K562 treated with DMSO at 1 percent for 24 hours (cell line): ENCODE measurements around the gene USP17L5. TPM values are rescaled to one million over a fixed set of nuclear protein-coding genes. Genes with fewer than 3 reads are reported as not detected.

Source experiments
- total RNA-seq: library from RNA; unstranded; fragments of 300-600 nt; gene quantifications from 2 replicates; pipeline ENCODE4 v1.2.3, GENCODE V29; 2022; ENCODE audit warnings: low read depth; ENCODE audit not compliant: insufficient read depth

Gene USP17L5, protein sequence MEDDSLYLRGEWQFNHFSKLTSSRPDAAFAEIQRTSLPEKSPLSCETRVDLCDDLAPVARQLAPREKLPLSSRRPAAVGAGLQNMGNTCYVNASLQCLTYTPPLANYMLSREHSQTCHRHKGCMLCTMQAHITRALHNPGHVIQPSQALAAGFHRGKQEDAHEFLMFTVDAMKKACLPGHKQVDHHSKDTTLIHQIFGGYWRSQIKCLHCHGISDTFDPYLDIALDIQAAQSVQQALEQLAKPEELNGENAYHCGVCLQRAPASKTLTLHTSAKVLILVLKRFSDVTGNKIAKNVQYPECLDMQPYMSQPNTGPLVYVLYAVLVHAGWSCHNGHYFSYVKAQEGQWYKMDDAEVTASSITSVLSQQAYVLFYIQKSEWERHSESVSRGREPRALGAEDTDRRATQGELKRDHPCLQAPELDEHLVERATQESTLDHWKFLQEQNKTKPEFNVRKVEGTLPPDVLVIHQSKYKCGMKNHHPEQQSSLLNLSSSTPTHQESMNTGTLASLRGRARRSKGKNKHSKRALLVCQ
- total RNA-seq, result not detected in 2 replicates

DNA sequence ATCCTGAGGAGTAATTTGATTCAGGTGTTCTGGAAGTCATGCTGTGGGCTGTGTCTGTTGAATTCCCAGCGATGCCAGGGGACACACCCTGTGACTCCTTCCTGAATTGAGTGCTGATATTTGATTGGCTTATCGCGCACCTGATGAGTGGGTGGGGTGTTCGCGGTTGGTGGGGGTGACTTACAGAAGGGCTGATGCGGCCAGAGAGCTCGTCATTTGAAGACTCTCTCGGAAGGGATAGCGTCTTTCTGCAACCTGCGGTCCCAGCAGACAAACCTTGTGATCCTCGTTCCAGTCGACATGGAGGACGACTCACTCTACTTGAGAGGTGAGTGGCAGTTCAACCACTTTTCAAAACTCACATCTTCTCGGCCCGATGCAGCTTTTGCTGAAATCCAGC lies at the start of gene USP17L5:
Gene USP17L5 (plus strand): TSS at position 301 of the 400 bp plus-strand sequence. CDS start 0 bp downstream, at position 301.

DNA sequence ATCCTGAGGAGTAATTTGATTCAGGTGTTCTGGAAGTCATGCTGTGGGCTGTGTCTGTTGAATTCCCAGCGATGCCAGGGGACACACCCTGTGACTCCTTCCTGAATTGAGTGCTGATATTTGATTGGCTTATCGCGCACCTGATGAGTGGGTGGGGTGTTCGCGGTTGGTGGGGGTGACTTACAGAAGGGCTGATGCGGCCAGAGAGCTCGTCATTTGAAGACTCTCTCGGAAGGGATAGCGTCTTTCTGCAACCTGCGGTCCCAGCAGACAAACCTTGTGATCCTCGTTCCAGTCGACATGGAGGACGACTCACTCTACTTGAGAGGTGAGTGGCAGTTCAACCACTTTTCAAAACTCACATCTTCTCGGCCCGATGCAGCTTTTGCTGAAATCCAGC lies 14.3 kb upstream of the USP17L5 start, which contains the start of gene USP17L24:
Gene USP17L24 (plus strand): TSS at position 301 of the 400 bp plus-strand sequence. CDS start 0 bp downstream, at position 301.

DNA sequence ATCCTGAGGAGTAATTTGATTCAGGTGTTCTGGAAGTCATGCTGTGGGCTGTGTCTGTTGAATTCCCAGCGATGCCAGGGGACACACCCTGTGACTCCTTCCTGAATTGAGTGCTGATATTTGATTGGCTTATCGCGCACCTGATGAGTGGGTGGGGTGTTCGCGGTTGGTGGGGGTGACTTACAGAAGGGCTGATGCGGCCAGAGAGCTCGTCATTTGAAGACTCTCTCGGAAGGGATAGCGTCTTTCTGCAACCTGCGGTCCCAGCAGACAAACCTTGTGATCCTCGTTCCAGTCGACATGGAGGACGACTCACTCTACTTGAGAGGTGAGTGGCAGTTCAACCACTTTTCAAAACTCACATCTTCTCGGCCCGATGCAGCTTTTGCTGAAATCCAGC lies 9.6 kb upstream of the USP17L5 start, which contains the start of gene USP17L25:
Gene USP17L25 (plus strand): TSS at position 301 of the 400 bp plus-strand sequence. CDS start 0 bp downstream, at position 301.

DNA sequence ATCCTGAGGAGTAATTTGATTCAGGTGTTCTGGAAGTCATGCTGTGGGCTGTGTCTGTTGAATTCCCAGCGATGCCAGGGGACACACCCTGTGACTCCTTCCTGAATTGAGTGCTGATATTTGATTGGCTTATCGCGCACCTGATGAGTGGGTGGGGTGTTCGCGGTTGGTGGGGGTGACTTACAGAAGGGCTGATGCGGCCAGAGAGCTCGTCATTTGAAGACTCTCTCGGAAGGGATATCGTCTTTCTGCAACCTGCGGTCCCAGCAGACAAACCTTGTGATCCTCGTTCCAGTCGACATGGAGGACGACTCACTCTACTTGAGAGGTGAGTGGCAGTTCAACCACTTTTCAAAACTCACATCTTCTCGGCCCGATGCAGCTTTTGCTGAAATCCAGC lies 4.8 kb upstream of the USP17L5 start, which contains the start of gene USP17L26:
Gene USP17L26 (plus strand): TSS at position 301 of the 400 bp plus-strand sequence. CDS start 0 bp downstream, at position 301.

DNA sequence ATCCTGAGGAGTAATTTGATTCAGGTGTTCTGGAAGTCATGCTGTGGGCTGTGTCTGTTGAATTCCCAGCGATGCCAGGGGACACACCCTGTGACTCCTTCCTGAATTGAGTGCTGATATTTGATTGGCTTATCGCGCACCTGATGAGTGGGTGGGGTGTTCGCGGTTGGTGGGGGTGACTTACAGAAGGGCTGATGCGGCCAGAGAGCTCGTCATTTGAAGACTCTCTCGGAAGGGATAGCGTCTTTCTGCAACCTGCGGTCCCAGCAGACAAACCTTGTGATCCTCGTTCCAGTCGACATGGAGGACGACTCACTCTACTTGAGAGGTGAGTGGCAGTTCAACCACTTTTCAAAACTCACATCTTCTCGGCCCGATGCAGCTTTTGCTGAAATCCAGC lies 4.6 kb downstream of the USP17L5 start, which contains the start of gene USP17L27:
Gene USP17L27 (plus strand): TSS at position 301 of the 400 bp plus-strand sequence. CDS start 0 bp downstream, at position 301.

DNA sequence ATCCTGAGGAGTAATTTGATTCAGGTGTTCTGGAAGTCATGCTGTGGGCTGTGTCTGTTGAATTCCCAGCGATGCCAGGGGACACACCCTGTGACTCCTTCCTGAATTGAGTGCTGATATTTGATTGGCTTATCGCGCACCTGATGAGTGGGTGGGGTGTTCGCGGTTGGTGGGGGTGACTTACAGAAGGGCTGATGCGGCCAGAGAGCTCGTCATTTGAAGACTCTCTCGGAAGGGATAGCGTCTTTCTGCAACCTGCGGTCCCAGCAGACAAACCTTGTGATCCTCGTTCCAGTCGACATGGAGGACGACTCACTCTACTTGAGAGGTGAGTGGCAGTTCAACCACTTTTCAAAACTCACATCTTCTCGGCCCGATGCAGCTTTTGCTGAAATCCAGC lies 9.4 kb downstream of the USP17L5 start, which contains the start of gene USP17L28:
Gene USP17L28 (plus strand): TSS at position 301 of the 400 bp plus-strand sequence. CDS start 0 bp downstream, at position 301.

DNA sequence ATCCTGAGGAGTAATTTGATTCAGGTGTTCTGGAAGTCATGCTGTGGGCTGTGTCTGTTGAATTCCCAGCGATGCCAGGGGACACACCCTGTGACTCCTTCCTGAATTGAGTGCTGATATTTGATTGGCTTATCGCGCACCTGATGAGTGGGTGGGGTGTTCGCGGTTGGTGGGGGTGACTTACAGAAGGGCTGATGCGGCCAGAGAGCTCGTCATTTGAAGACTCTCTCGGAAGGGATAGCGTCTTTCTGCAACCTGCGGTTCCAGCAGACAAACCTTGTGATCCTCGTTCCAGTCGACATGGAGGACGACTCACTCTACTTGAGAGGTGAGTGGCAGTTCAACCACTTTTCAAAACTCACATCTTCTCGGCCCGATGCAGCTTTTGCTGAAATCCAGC lies 14.1 kb downstream of the USP17L5 start, which contains the start of gene USP17L29:
Gene USP17L29 (plus strand): TSS at position 301 of the 400 bp plus-strand sequence. CDS start 0 bp downstream, at position 301.

DNA sequence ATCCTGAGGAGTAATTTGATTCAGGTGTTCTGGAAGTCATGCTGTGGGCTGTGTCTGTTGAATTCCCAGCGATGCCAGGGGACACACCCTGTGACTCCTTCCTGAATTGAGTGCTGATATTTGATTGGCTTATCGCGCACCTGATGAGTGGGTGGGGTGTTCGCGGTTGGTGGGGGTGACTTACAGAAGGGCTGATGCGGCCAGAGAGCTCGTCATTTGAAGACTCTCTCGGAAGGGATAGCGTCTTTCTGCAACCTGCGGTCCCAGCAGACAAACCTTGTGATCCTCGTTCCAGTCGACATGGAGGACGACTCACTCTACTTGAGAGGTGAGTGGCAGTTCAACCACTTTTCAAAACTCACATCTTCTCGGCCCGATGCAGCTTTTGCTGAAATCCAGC lies 23.6 kb downstream of the USP17L5 start, which contains the start of gene USP17L30:
Gene USP17L30 (plus strand): TSS at position 301 of the 400 bp plus-strand sequence. CDS start 0 bp downstream, at position 301.

Other genes with a start within 250 kb of the USP17L5 start
- gene FAM90A26, start 169.0 kb upstream of the USP17L5 start, total RNA-seq, result not detected in 2 replicates
- not detected in 2 replicates for gene USP17L10, start 128.7 kb upstream of the USP17L5 start, total RNA-seq
- not detected in 2 replicates for gene USP17L11, start 124.0 kb upstream of the USP17L5 start, total RNA-seq
- not detected in 2 replicates for gene USP17L12, start 119.3 kb upstream of the USP17L5 start, total RNA-seq
- gene USP17L13, start 114.5 kb upstream of the USP17L5 start, total RNA-seq, result not detected in 2 replicates
- gene USP17L15, start 105.0 kb upstream of the USP17L5 start, total RNA-seq, result not detected in 2 replicates
- gene USP17L17, start 95.5 kb upstream of the USP17L5 start, total RNA-seq, result not detected in 2 replicates
- gene USP17L18, start 90.8 kb upstream of the USP17L5 start, total RNA-seq, result not detected in 2 replicates
- gene USP17L19, start 86.0 kb upstream of the USP17L5 start, total RNA-seq, result not detected in 2 replicates
- gene USP17L20, start 81.3 kb upstream of the USP17L5 start, total RNA-seq, result not detected in 2 replicates
- gene USP17L21, start 76.5 kb upstream of the USP17L5 start, total RNA-seq, result not detected in 2 replicates
- not detected in 2 replicates for gene USP17L22, start 71.8 kb upstream of the USP17L5 start, total RNA-seq
- gene USP17L24, start 14.2 kb upstream of the USP17L5 start, total RNA-seq, result not detected in 2 replicates
- not detected in 2 replicates for gene USP17L25, start 9.5 kb upstream of the USP17L5 start, total RNA-seq
- gene USP17L26, start 4.7 kb upstream of the USP17L5 start, total RNA-seq, result not detected in 2 replicates
- not detected in 2 replicates for gene USP17L27, start 4.7 kb downstream of the USP17L5 start, total RNA-seq
- not detected in 2 replicates for gene USP17L28, start 9.5 kb downstream of the USP17L5 start, total RNA-seq
- gene USP17L29, start 14.2 kb downstream of the USP17L5 start, total RNA-seq, result not detected in 2 replicates
- gene USP17L30, start 23.7 kb downstream of the USP17L5 start, total RNA-seq, result not detected in 2 replicates
- gene DEFB131A, start 105.0 kb downstream of the USP17L5 start, total RNA-seq, result not detected in 2 replicates